Activated CD8-positive, alpha-beta T cell treated with anti-CD3 and anti-CD28 coated beads for 36 hours (primary cell): ENCODE data around the gene ZNF397. TPM values are rescaled to one million over a fixed set of nuclear protein-coding genes. Genes with fewer than 3 reads are reported as not detected.

Experiments
- ATAC-seq: fragments of 200-7000 bp; cut with Tn5 transposase; one replicate; pipeline ENCODE4 v1.10.0; 2021; ENCODE audit warnings: mild to moderate bottlenecking, moderate library complexity
- CTCF ChIA-PET: fragments of 350-600 bp; sonication (Branson Sonifier 250); formaldehyde crosslinking; loops from one replicate; lab custom pipeline; 2021; ENCODE audit warnings: antibody characterized with exemption; lab: Charles Lee
- POLR2A ChIA-PET: fragments of 350-600 bp; sonication (Branson Sonifier 250); formaldehyde crosslinking; loops from one replicate; lab custom pipeline; 2021; ENCODE audit warnings: antibody characterized with exemption; lab: Charles Lee
- DNase-seq: peaks from one replicate; pipeline ENCODE4 v3.0.0-alpha.2; 2020
- H3K27ac Mint-ChIP-seq: one replicate; pipeline ENCODE4 v1.8.0; 2021; ENCODE audit warnings: mild to moderate bottlenecking, mixed read lengths
- H3K27me3 Mint-ChIP-seq: one replicate; pipeline ENCODE4 v1.8.0; 2021; ENCODE audit warnings: mixed read lengths
- H3K36me3 Mint-ChIP-seq: one replicate; pipeline ENCODE4 v1.8.0; 2021; ENCODE audit warnings: low read depth, mixed read lengths
- H3K4me1 Mint-ChIP-seq: one replicate; pipeline ENCODE4 v1.8.0; 2021; ENCODE audit warnings: low read depth, mixed read lengths
- H3K4me3 Mint-ChIP-seq: one replicate; pipeline ENCODE4 v1.8.0; 2021; ENCODE audit warnings: mild to moderate bottlenecking, moderate library complexity, mixed read lengths
- H3K9me3 Mint-ChIP-seq: one replicate; pipeline ENCODE4 v1.8.0; 2021; ENCODE audit warnings: mixed read lengths
- intact Hi-C: fragments of 100-400 bp; cut with micrococcal nuclease; formaldehyde crosslinking; loops from one replicate; pipeline ENCODE4 v1.10.0; 2022
- total RNA-seq, 2 experiments: library from RNA; stranded (reverse); gene quantifications; one replicate each; pipeline ENCODE4 v1.2.3, GENCODE V29; 2021
- TF ChIP-seq, protein P1 (sequence below): fragments of 200-600 bp; IDR thresholded peaks from one replicate; pipeline ENCODE4 v1.8.0; 2022; ENCODE audit warnings: antibody characterized with exemption, mild to moderate bottlenecking

The ZNF397 gene
- total RNA-seq, 2 experiments from 2014 or later = 17.9 to 18.9 TPM

DNA sequence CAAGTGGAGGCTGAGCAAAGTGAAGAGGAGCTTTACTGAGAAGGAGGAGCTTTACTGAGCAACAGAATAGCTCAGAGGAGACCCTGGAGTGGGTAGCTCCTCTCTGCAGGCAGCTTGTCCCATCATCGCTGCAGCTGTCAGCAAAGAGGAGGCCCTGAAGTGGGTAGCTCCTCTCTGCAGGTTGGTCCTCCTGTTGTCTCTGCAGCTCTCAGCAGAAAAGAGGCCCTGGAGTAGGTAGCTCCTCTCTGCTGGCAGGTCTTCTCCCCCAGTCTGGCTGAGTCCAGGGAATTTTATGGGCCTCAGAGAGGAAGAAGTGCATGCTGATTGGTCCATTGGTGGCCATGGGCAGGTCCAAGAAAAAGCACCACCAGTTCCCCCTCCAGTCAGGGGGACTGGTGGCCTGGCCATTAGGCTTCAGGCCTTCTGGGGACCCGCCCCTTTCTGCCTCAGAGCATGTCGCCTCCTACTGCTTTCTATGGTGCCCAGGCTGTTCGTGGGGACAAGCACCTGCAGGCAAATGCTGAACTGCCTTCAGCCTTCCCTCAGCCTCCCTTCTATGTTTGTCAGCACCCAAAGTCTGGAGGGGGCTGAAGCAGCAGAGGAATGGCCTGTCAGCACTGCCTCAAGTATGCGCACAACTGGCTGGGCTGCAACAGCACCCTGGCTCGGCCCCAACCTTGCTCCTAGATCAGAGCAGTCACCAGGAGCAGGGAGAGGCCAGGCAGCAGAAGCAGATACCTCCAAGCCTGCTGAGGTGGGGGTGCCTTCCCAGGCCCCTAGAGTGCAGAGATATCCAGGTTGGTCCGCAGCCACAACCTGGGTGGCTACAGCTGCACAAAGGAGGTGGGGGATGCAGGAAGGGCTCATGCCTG, 43.3 kb downstream of the ZNF397 start:
- no peak overlapping the region for H3K27ac Mint-ChIP-seq
- ChIA-PET CTCF (interaction anchor here (0.7 to 1.1 kb wide), 2 partner anchors 10 to 53 kb away, joined by 3 to 4 read pairs; no protein-coding TSS in a partner anchor), POLR2A (no interaction called here)
- H3K4me1 Mint-ChIP-seq = peaks cover 19% of the 10 kb centered on the region
- TF ChIP-seq, protein P1, sequence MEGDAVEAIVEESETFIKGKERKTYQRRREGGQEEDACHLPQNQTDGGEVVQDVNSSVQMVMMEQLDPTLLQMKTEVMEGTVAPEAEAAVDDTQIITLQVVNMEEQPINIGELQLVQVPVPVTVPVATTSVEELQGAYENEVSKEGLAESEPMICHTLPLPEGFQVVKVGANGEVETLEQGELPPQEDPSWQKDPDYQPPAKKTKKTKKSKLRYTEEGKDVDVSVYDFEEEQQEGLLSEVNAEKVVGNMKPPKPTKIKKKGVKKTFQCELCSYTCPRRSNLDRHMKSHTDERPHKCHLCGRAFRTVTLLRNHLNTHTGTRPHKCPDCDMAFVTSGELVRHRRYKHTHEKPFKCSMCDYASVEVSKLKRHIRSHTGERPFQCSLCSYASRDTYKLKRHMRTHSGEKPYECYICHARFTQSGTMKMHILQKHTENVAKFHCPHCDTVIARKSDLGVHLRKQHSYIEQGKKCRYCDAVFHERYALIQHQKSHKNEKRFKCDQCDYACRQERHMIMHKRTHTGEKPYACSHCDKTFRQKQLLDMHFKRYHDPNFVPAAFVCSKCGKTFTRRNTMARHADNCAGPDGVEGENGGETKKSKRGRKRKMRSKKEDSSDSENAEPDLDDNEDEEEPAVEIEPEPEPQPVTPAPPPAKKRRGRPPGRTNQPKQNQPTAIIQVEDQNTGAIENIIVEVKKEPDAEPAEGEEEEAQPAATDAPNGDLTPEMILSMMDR = no peak
- H3K27me3 Mint-ChIP-seq = no peaks in the 10 kb centered on the region
- intact Hi-C loops = no loop called here
- DNase-seq (no peak), ATAC-seq (no peak)
- peaks cover 37% of the 10 kb centered on the region for H3K36me3 Mint-ChIP-seq
- H3K9me3 Mint-ChIP-seq = peaks cover 6% of the 10 kb centered on the region
- H3K4me3 Mint-ChIP-seq = no peak overlapping the region

DNA sequence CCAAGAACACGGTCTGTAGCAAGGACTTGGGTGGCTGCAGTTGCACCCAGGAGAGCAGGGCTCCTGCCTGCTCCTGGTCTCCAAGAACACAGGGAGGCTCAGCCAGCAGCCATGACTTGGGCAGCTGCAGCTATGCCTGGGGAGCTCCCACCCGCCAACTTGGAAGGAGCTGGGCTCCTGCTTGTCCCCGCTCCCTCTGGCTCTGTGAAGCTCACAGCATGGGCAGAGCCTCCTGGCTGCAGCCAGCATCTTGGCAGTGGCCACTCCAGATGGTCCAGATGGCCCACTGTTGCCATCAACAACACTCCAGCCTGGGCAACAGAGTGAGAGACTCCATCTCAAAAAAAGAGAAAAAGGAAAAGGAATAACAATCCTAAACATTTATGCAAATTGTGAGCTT, 44.0 kb downstream of the ZNF397 start:
- H3K36me3 Mint-ChIP-seq = peaks cover 42% of the 10 kb centered on the region
- POLR2A ChIA-PET = no interaction called here
- intact Hi-C loops = no loop called here
- H3K27ac Mint-ChIP-seq = no peak overlapping the region
- H3K9me3 Mint-ChIP-seq = peaks cover 7% of the 10 kb centered on the region
- no peak overlapping the region for H3K4me3 Mint-ChIP-seq
- no peak for ATAC-seq
- CTCF ChIA-PET = interaction anchor here (0.7 kb wide), 1 partner anchor 11 kb away, joined by 3 read pairs; no protein-coding TSS in a partner anchor
- TF ChIP-seq, protein P1 = no peak
- no peaks in the 10 kb centered on the region for H3K27me3 Mint-ChIP-seq
- no peak for DNase-seq
- peaks cover 22% of the 10 kb centered on the region for H3K4me1 Mint-ChIP-seq

DNA sequence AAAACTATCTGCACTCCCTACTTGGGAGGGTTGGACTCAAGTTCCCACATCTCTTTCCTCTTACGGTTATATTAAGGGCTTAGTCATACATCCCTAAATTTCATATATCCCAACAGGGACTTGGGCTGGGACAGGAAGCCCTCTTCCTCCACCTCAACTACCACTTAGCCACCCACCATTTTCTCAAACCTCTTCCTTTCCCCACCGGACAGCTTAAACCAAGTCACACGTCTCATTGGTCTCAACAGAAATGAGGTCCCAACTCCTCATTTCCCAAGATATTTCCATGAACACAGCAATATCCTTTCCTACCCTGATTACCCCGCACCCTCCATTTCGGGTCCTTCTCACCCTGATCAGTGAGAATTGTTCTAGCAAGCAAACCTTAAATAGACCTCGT, 48.5 kb downstream of the ZNF397 start:
- peaks cover 52% of the 10 kb centered on the region for H3K36me3 Mint-ChIP-seq
- H3K27ac Mint-ChIP-seq = peak overlapping the region; percentile 95
- CTCF ChIA-PET = interaction anchor here (0.9 to 1.9 kb wide), 7 partner anchors 10 to 243 kb away, joined by 3 to 10 read pairs (median 4); no protein-coding TSS in a partner anchor
- ATAC-seq = no peak
- POLR2A ChIA-PET = interaction anchor here (0.8 to 2.3 kb wide), 11 partner anchors 11 to 297 kb away, joined by 3 to 11 read pairs (median 5); partner anchors contain the start of genes MAPRE2, ZNF24 and ZNF397
- TF ChIP-seq, protein P1 = no peak
- no peak for DNase-seq
- peaks cover 50% of the 10 kb centered on the region for H3K4me1 Mint-ChIP-seq
- peak overlapping the region; percentile 97 for H3K4me3 Mint-ChIP-seq
- intact Hi-C loops = no loop called here
- H3K27me3 Mint-ChIP-seq = peaks cover 1% of the 10 kb centered on the region
- peaks cover 7% of the 10 kb centered on the region for H3K9me3 Mint-ChIP-seq

DNA sequence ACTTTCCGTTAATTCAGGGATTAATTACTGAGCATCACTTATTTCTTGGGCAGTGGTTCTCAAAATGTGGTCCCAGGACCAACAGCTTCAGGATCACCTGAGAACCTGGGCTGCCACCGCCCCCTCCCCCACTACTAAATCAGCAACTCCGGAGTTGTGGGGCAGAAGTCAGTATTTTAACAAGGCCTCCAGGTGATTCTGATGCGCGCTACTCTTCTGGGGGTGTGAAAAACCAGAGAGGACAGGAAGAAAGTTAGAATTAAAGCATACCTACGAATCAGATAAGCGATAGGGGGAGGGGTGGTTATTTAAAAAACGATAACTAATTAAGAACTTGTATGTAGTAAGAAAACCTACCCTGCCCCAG, 48.9 kb downstream of the ZNF397 start:
- peak overlapping the region; percentile 97 for H3K4me3 Mint-ChIP-seq
- ChIA-PET CTCF (interaction anchor here (1.1 to 1.9 kb wide), 5 partner anchors 11 to 97 kb away, joined by 4 to 10 read pairs (median 4); no protein-coding TSS in a partner anchor), POLR2A (interaction anchor here (0.9 to 2.3 kb wide), 9 partner anchors 11 to 296 kb away, joined by 3 to 11 read pairs (median 5); partner anchors contain the start of genes ZNF24 and ZNF397)
- H3K9me3 Mint-ChIP-seq = peaks cover 7% of the 10 kb centered on the region
- H3K27ac Mint-ChIP-seq = peak overlapping the region; percentile 95
- TF ChIP-seq, protein P1 = no peak
- peaks cover 53% of the 10 kb centered on the region for H3K4me1 Mint-ChIP-seq
- peak; percentile 59 for DNase-seq
- H3K36me3 Mint-ChIP-seq = peaks cover 55% of the 10 kb centered on the region
- H3K27me3 Mint-ChIP-seq = peaks cover 1% of the 10 kb centered on the region
- intact Hi-C loops = loop anchor here (2.0 kb wide), 2 partner anchors 23 to 49 kb away; partner anchors contain the start of gene ZNF397
- ATAC-seq = peak; percentile 52
